ENCODE results near the gene CNNM3.

The CNNM3 gene

GRCh38 chr2:96879545-96880040, 63.5 kb downstream of the CNNM3 start:
- FAIRE-seq = no peak
- no peak for DNase-seq (ENCODE audit: insufficient read length)

GRCh38 chr2:96880891-96881273, 64.8 kb downstream of the CNNM3 start:
- TF ChIP-seq POLR2AphosphoS5 (IDR thresholded peaks at IDR 0.05; ENCODE audit: low read depth, low read length) (no peak), TAF1 (IDR thresholded peaks at IDR 0.05; ENCODE audit: borderline replicate concordance, low read depth, low read length) (no peak), POLR2A (IDR thresholded peaks at IDR 0.05; ENCODE audit: low read depth, low read length) (no peak)
- DNase-seq (ENCODE audit: insufficient read length) (no peak), FAIRE-seq (no peak)

More at GRCh38 chr2:96879545-96880040, 63.5 kb downstream of the CNNM3 start:
- TF ChIP-seq POLR2AphosphoS5 (IDR thresholded peaks at IDR 0.05; ENCODE audit: low read depth, low read length) = no peak
- TF ChIP-seq POLR2A (IDR thresholded peaks at IDR 0.05; ENCODE audit: low read depth, low read length) = no peak
- TF ChIP-seq TAF1 (IDR thresholded peaks at IDR 0.05; ENCODE audit: borderline replicate concordance, low read depth, low read length) = no peak

- FAIRE-seq (no peak), DNase-seq (ENCODE audit: insufficient read length) (no peak)
- no peak for TF ChIP-seq POLR2AphosphoS5 (IDR thresholded peaks at IDR 0.05; ENCODE audit: low read depth, low read length)
- TF ChIP-seq POLR2A (IDR thresholded peaks at IDR 0.05; ENCODE audit: low read depth, low read length) = no peak
- TF ChIP-seq TAF1 (IDR thresholded peaks at IDR 0.05; ENCODE audit: borderline replicate concordance, low read depth, low read length) = no peak
Measured at GRCh38 chr2:96881349-96882195, 65.5 kb downstream of the CNNM3 start.

- TF ChIP-seq POLR2AphosphoS5 (IDR thresholded peaks at IDR 0.05; ENCODE audit: low read depth, low read length) (no peak), POLR2A (IDR thresholded peaks at IDR 0.05; ENCODE audit: low read depth, low read length) (no peak), TAF1 (IDR thresholded peaks at IDR 0.05; ENCODE audit: borderline replicate concordance, low read depth, low read length) (no peak)
- FAIRE-seq (no peak), DNase-seq (ENCODE audit: insufficient read length) (no peak)
Measured at GRCh38 chr2:96882230-96882629, 66.2 kb downstream of the CNNM3 start.

GRCh38 chr2:96882906-96883305, 66.8 kb downstream of the CNNM3 start:
- FAIRE-seq = no peak
- TF ChIP-seq POLR2AphosphoS5 (IDR thresholded peaks at IDR 0.05; ENCODE audit: low read depth, low read length) (no peak), TAF1 (IDR thresholded peaks at IDR 0.05; ENCODE audit: borderline replicate concordance, low read depth, low read length) (no peak), POLR2A (IDR thresholded peaks at IDR 0.05; ENCODE audit: low read depth, low read length) (no peak)
- DNase-seq (ENCODE audit: insufficient read length) = no peak

GRCh38 chr2:96883306-96883705, 67.2 kb downstream of the CNNM3 start:
- FAIRE-seq = no peak
- no peak for DNase-seq (ENCODE audit: insufficient read length)
- TF ChIP-seq POLR2A (IDR thresholded peaks at IDR 0.05; ENCODE audit: low read depth, low read length) (no peak), POLR2AphosphoS5 (IDR thresholded peaks at IDR 0.05; ENCODE audit: low read depth, low read length) (no peak), TAF1 (IDR thresholded peaks at IDR 0.05; ENCODE audit: borderline replicate concordance, low read depth, low read length) (no peak)

Measured in GM12892 (cell line).